ENCODE results near the gene PLXND1. TPM values are rescaled to one million over a fixed set of nuclear protein-coding genes. Genes with fewer than 3 reads are reported as not detected.
"Not testable (repeated sequence)": the region's sequence is repeated elsewhere in the genome, so short reads cannot be mapped to it uniquely, and the experiment has no call there.

Gene PLXND1
- total and polyA plus RNA-seq, 8 donors, result 15.5 to 66.2 (median 28.5) TPM

- intact Hi-C loops (cut with DNase I), result no loop called here
- FAIRE-seq (no peak), ATAC-seq (no peak), DNase-seq (peak in 1 of 6 donors; percentile 42)
- no peaks in the 10 kb centered on the region for H3K27me3 ChIP-seq
- H3K36me3 ChIP-seq, result no peaks in the 10 kb centered on the region
- no peaks in the 10 kb centered on the region for H3K9me3 ChIP-seq
- peaks cover 0 to 11% (median 0%) of the 10 kb centered on the region in 3 donors for H3K4me1 ChIP-seq
- H3K4me3 ChIP-seq, result no peak overlapping the region
- 74 to 77% methylated on average over 16 of the region's 16 CpGs for WGBS, 2 donors
- no peak for TF ChIP-seq CTCF (IDR thresholded peaks at IDR 0.05)
- H3K27ac ChIP-seq, result no peak overlapping the region
Observed at GRCh38 chr3:129612534-129613366, 6.3 kb upstream of the PLXND1 start.

GRCh38 chr3:129611812-129612533 lies 5.5 kb upstream of the PLXND1 start:
- ATAC-seq (no peak), FAIRE-seq (no peak), DNase-seq (peak in 2 of 6 donors; percentile 20 to 48)
- Histone ChIP-seq H3K4me1 (peaks cover 0 to 11% (median 0%) of the 10 kb centered on the region in 3 donors), H3K36me3 (no peaks in the 10 kb centered on the region), H3K27me3 (no peaks in the 10 kb centered on the region), H3K27ac (no peak overlapping the region), H3K9me3 (no peaks in the 10 kb centered on the region), H3K4me3 (no peak overlapping the region)
- TF ChIP-seq CTCF (IDR thresholded peaks at IDR 0.05), result no peak
- WGBS, 2 donors, result 60 to 62% methylated on average over 22 to 25 of the region's 25 CpGs
- intact Hi-C loops (cut with DNase I), result no loop called here

GRCh38 chr3:129611446-129611800 lies 4.9 kb upstream of the PLXND1 start:
- peak in 2 of 6 donors; percentile 16 to 49 for DNase-seq
- peaks cover 0 to 11% (median 0%) of the 10 kb centered on the region in 3 donors for H3K4me1 ChIP-seq
- intact Hi-C loops (cut with DNase I), result no loop called here

GRCh38 chr3:129610794-129611445 lies 4.4 kb upstream of the PLXND1 start:
- FAIRE-seq; intact Hi-C loops (cut with DNase I); H3K27me3 ChIP-seq; ATAC-seq; H3K27ac ChIP-seq; H3K9me3 ChIP-seq; H3K36me3 ChIP-seq; H3K4me3 ChIP-seq: not testable (repeated sequence)
- 88 to 90% methylated on average over 11 of the region's 11 CpGs for WGBS, 2 donors
- peak in 2 of 6 donors; percentile 21 to 55 for DNase-seq
- peaks cover 0 to 11% (median 3%) of the 10 kb centered on the region in 3 donors for H3K4me1 ChIP-seq

More at GRCh38 chr3:129611446-129611800, 4.9 kb upstream of the PLXND1 start:
- ATAC-seq (no peak), FAIRE-seq (no peak)
- no peak overlapping the region for H3K4me3 ChIP-seq
- no peak overlapping the region for H3K27ac ChIP-seq
- TF ChIP-seq CTCF (IDR thresholded peaks at IDR 0.05), result no peak
- WGBS, 2 donors, result 81 to 88% methylated on average over 8 to 9 of the region's 9 CpGs
- no peaks in the 10 kb centered on the region for H3K36me3 ChIP-seq
- no peaks in the 10 kb centered on the region for H3K9me3 ChIP-seq
- H3K27me3 ChIP-seq, result no peaks in the 10 kb centered on the region

GRCh38 chr3:129610276-129610675 lies 3.8 kb upstream of the PLXND1 start:
- WGBS, 2 donors, result 53 to 56% methylated on average over 10 of the region's 10 CpGs
- intact Hi-C loops (cut with DNase I), result no loop called here
- DNase-seq, result peak in 1 of 6 donors; percentile 12
- Histone ChIP-seq H3K9me3 (no peaks in the 10 kb centered on the region), H3K36me3 (no peaks in the 10 kb centered on the region), H3K4me1 (peaks cover 0 to 11% (median 4%) of the 10 kb centered on the region in 3 donors), H3K4me3 (no peak overlapping the region), H3K27me3 (no peaks in the 10 kb centered on the region), H3K27ac (no peak overlapping the region)
- no peak for FAIRE-seq
- TF ChIP-seq CTCF (IDR thresholded peaks at IDR 0.05), result no peak
- no peak for ATAC-seq

Data from pancreas (tissue), 10 donors.